HepG2 (cell line): ENCODE data around the gene CFAP73. TPM values are rescaled to one million over a fixed set of nuclear protein-coding genes. Genes with fewer than 3 reads are reported as not detected.
A peak's percentile ranks its signal among the peaks of the same experiment; 100 is the strongest.

Experiments used
- BHLHE40 ChIP-seq: IDR thresholded peaks from 2 replicates; pipeline ENCODE4 v1.6.1; 2011; ENCODE audit warnings: low read length, improper control_type of control experiment
- EZH2 ChIP-seq: conservative IDR thresholded peaks from 2 replicates; pipeline ENCODE4 v1.6.1; 2012; ENCODE audit warnings: mild to moderate bottlenecking, low read depth, low read length, moderate library complexity
- FOSL2 ChIP-seq: sonication (generic); formaldehyde crosslinking; IDR thresholded peaks from 2 replicates; pipeline ENCODE4 v1.4.0; 2020; ENCODE audit warnings: missing genetic modification reagents
- HMG20A ChIP-seq: IDR thresholded peaks from 2 replicates; pipeline ENCODE4 v1.6.1; 2016; ENCODE audit warnings: borderline replicate concordance
- KDM2A ChIP-seq: sonication (generic); formaldehyde crosslinking; IDR thresholded peaks from 2 replicates; pipeline ENCODE4 v1.4.0; 2020; ENCODE audit warnings: low read depth, missing genetic modification reagents, borderline replicate concordance
- MTA1 ChIP-seq: sonication (generic); formaldehyde crosslinking; IDR thresholded peaks from 2 replicates; pipeline ENCODE4 v1.4.0; 2020; ENCODE audit warnings: missing genetic modification reagents, mild to moderate bottlenecking, borderline replicate concordance
- MZF1 ChIP-seq: sonication (generic); formaldehyde crosslinking; IDR thresholded peaks from 2 replicates; pipeline ENCODE4 v1.8.1; 2023; ENCODE audit warnings: mild to moderate bottlenecking, missing genetic modification reagents, borderline replicate concordance
- NFYC ChIP-seq: IDR thresholded peaks from 2 replicates; pipeline ENCODE4 v1.6.1; 2016; ENCODE audit warnings: missing genetic modification reagents, missing compliant biosample characterization
- SALL2 ChIP-seq: sonication (generic); formaldehyde crosslinking; IDR thresholded peaks from 2 replicates; pipeline ENCODE4 v1.8.1; 2023; ENCODE audit warnings: mild to moderate bottlenecking, missing genetic modification reagents, inconsistent platforms
- SIN3B ChIP-seq: fragments of 150-350 bp; IDR thresholded peaks from 2 replicates; pipeline ENCODE4 v1.6.1; 2014; ENCODE audit warnings: low read length
- SMC3 ChIP-seq: IDR thresholded peaks from 2 replicates; pipeline ENCODE4 v1.6.1; 2011; ENCODE audit warnings: low read length, improper control_type of control experiment
- SP1 ChIP-seq, 2 experiments: fragments of 450-650 bp in 1 of 2; sonication (generic) in 1 of 2; formaldehyde crosslinking in 1 of 2; IDR thresholded peaks; 2 replicates each; pipeline versions ENCODE4 v1.4.0 to v1.6.1; 2016 to 2020; ENCODE audit warnings: missing genetic modification reagents in 1 of 2
- SP5 ChIP-seq: IDR thresholded peaks from 2 replicates; pipeline ENCODE4 v1.6.1; 2016; ENCODE audit warnings: low read depth, borderline replicate concordance
- TOPORS ChIP-seq: sonication (generic); formaldehyde crosslinking; IDR thresholded peaks from 2 replicates; pipeline ENCODE4 v1.8.0; 2023; ENCODE audit warnings: mild to moderate bottlenecking, missing genetic modification reagents
- ZBTB20 ChIP-seq: sonication (generic); formaldehyde crosslinking; IDR thresholded peaks from 2 replicates; pipeline ENCODE4 v1.8.1; 2023; ENCODE audit warnings: missing genetic modification reagents, low read depth, mild to moderate bottlenecking, borderline replicate concordance
- ZC3H13 ChIP-seq: sonication (generic); formaldehyde crosslinking; IDR thresholded peaks from 2 replicates; pipeline ENCODE4 v1.8.1; 2023; ENCODE audit warnings: mild to moderate bottlenecking, missing genetic modification reagents, moderate library complexity
- ZNF263 ChIP-seq: sonication (generic); formaldehyde crosslinking; IDR thresholded peaks from 2 replicates; pipeline ENCODE4 v1.4.0; 2020; ENCODE audit warnings: missing genetic modification reagents
- ZNF33B ChIP-seq: sonication (generic); formaldehyde crosslinking; IDR thresholded peaks from 2 replicates; pipeline ENCODE4 v1.5.1; 2020; ENCODE audit warnings: mild to moderate bottlenecking, missing genetic modification reagents
- ZNF451 ChIP-seq: sonication (generic); formaldehyde crosslinking; IDR thresholded peaks from 2 replicates; pipeline ENCODE4 v1.5.0; 2020; ENCODE audit warnings: mild to moderate bottlenecking, missing genetic modification reagents
- ZNF562 ChIP-seq: sonication (generic); formaldehyde crosslinking; IDR thresholded peaks from 2 replicates; pipeline ENCODE4 v1.8.0; 2022; ENCODE audit warnings: missing genetic modification reagents, borderline replicate concordance
- ZNF563 ChIP-seq: sonication (generic); formaldehyde crosslinking; IDR thresholded peaks from 2 replicates; pipeline ENCODE4 v1.8.0; 2022; ENCODE audit warnings: mild to moderate bottlenecking, moderate library complexity, missing genetic modification reagents
- ZNF614 ChIP-seq: IDR thresholded peaks from 2 replicates; pipeline ENCODE4 v1.6.1; 2018; ENCODE audit warnings: missing biosample characterization, missing genetic modification reagents, inconsistent platforms, borderline replicate concordance
- ZNF629 ChIP-seq: sonication (generic); formaldehyde crosslinking; conservative IDR thresholded peaks from 2 replicates; pipeline ENCODE4 v1.5.0; 2020; ENCODE audit warnings: missing genetic modification reagents
- ZNF639 ChIP-seq: conservative IDR thresholded peaks from 2 replicates; pipeline ENCODE4 v1.6.1; 2018; ENCODE audit warnings: missing genetic modification reagents
- ZNF747 ChIP-seq: sonication (generic); formaldehyde crosslinking; IDR thresholded peaks from 2 replicates; pipeline ENCODE4 v1.8.1; 2023; ENCODE audit warnings: missing genetic modification reagents, mild to moderate bottlenecking, borderline replicate concordance
- ZNF816 ChIP-seq: sonication (generic); formaldehyde crosslinking; IDR thresholded peaks from 2 replicates; pipeline ENCODE4 v1.8.0; 2022; ENCODE audit warnings: missing genetic modification reagents, mild to moderate bottlenecking, borderline replicate concordance
- polyA plus RNA-seq, 8 experiments: library from polyadenylated mRNA; depleted of rRNA in 3 of 8; stranded (reverse) in 7 of 8; unstranded in 1 of 8; fragments of >200 nt; fragmentation: Illumina TruSeq in 4 of 8; extraction: Trizol in 4 of 8; gene quantifications; 2 replicates each; pipeline versions ENCODE4 v1.2.1 to v1.2.3, GENCODE V29; 2011 to 2016; ENCODE audit warnings: low read depth in 4 of 8, missing spikeins in 1 of 8, mixed read lengths in 1 of 8; ENCODE audit not compliant: insufficient read depth in 1 of 8
- total RNA-seq, 5 experiments: library from RNA; depleted of rRNA; stranded (reverse); fragments of >200 nt; fragmentation: Illumina TruSeq; extraction: Trizol; gene quantifications; 2 replicates each; pipeline ENCODE4 v1.2.3, GENCODE V29; 2016; ENCODE audit warnings: low read depth in 1 of 5
- TF ChIP-seq, protein P1 (sequence below): IDR thresholded peaks from 2 replicates; pipeline ENCODE4 v1.6.1; 2016; ENCODE audit warnings: low read depth, borderline replicate concordance
- TF ChIP-seq, protein P2 (sequence below): sonication (generic); formaldehyde crosslinking; IDR thresholded peaks from 2 replicates; pipeline ENCODE4 v1.4.0; 2020; ENCODE audit warnings: missing genetic modification reagents, borderline replicate concordance

Gene CFAP73
- total and polyA plus RNA-seq, 2 of the 13 experiments (the other 11 are each of a cell fraction or from before 2014, with no cell fraction given) = not detected

DNA sequence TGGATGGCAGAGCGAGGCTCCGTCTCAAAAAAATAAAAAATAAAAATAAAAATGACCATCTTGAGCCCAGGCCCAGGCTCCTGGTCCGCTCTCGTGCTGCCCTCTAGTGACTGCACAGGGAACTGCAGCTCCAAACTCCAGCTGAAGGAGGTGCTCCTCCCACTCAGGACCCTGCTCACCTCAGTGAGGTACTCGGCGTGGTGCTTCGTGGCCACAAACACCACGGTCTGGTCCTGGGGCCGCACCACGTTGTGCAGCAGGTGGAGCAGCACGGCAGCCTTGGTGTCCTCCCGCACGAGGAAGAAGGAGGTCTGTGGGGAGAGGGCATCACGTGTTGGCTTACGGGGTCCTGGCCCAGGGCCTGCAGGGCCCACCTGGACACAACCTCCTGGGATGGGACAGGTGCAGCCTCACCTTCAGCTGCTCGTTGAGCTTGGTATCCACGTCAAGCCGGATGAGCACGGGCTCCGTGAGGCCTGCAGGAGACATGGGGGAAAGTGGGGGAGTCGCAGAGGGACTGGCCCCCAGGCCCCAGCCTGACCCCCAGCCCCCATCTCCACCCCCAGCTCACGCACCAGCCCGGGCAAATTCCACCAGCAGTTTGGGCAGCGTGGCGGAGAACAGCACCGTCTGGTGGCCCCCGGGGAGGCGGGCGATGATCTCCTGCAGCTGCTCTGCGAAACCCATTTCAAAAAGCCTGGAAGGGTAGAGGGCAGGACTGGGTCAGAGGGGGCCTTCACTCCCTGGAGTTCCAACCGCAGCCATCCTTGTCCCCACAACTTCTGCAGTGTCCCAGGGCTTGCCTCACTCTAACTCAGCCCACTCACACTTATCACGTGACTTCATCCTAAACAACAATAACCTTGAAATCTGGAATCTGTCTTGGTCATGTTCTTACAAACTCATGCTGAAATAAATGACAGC lies 25.2 kb downstream of the CFAP73 start (continued):
- TF ChIP-seq SMC3 = peak; percentile 48
- TF ChIP-seq ZNF263 = peak; percentile 84
- TF ChIP-seq ZNF614 (CRISPR knock-in tag) = no peak
- TF ChIP-seq ZNF33B (CRISPR knock-in tag) = no peak
- TF ChIP-seq SP1 (IDR thresholded peaks at IDR 0.05) = no peak
- TF ChIP-seq SP1 (CRISPR knock-in tag; IDR thresholded peaks at IDR 0.05) = no peak
- no peak for TF ChIP-seq SALL2
- 0 out of 2 replicates have a peak, but pooled peaks have one; percentile 11 for TF ChIP-seq FOSL2
- TF ChIP-seq ZNF563 (CRISPR knock-in tag) = no peak
- no peak for TF ChIP-seq ZBTB20 (CRISPR knock-in tag)
- TF ChIP-seq ZNF562 (CRISPR knock-in tag) = no peak
- no peak for TF ChIP-seq HMG20A
- no peak for TF ChIP-seq TOPORS (CRISPR knock-in tag)
- TF ChIP-seq, protein P1, sequence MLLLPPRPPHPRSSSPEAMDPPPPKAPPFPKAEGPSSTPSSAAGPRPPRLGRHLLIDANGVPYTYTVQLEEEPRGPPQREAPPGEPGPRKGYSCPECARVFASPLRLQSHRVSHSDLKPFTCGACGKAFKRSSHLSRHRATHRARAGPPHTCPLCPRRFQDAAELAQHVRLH = no peak
- TF ChIP-seq SP5 (CRISPR knock-in tag) = peak; percentile 37; the same call in 1 of the 2 replicates
- TF ChIP-seq KDM2A = peak; percentile 48; the same call in 1 of the 2 replicates
- no peak for TF ChIP-seq SIN3B
- TF ChIP-seq ZNF639 = no peak
- no peak for TF ChIP-seq MZF1 (CRISPR knock-in tag)
- TF ChIP-seq NFYC (CRISPR knock-in tag) = no peak
- TF ChIP-seq BHLHE40 = no peak
- peak; percentile 41; the same call in 1 of the 2 replicates for TF ChIP-seq ZC3H13 (CRISPR knock-in tag)
- TF ChIP-seq MTA1 (CRISPR knock-in tag) = peak; percentile 18; the same call in 1 of the 2 replicates
- TF ChIP-seq, protein P2, sequence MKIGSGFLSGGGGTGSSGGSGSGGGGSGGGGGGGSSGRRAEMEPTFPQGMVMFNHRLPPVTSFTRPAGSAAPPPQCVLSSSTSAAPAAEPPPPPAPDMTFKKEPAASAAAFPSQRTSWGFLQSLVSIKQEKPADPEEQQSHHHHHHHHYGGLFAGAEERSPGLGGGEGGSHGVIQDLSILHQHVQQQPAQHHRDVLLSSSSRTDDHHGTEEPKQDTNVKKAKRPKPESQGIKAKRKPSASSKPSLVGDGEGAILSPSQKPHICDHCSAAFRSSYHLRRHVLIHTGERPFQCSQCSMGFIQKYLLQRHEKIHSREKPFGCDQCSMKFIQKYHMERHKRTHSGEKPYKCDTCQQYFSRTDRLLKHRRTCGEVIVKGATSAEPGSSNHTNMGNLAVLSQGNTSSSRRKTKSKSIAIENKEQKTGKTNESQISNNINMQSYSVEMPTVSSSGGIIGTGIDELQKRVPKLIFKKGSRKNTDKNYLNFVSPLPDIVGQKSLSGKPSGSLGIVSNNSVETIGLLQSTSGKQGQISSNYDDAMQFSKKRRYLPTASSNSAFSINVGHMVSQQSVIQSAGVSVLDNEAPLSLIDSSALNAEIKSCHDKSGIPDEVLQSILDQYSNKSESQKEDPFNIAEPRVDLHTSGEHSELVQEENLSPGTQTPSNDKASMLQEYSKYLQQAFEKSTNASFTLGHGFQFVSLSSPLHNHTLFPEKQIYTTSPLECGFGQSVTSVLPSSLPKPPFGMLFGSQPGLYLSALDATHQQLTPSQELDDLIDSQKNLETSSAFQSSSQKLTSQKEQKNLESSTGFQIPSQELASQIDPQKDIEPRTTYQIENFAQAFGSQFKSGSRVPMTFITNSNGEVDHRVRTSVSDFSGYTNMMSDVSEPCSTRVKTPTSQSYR (CRISPR knock-in tag) = no peak
- no peak for TF ChIP-seq EZH2
- TF ChIP-seq ZNF816 (CRISPR knock-in tag) = no peak
- TF ChIP-seq ZNF451 (CRISPR knock-in tag) = no peak
- TF ChIP-seq ZNF747 (CRISPR knock-in tag) = no peak
- no peak for TF ChIP-seq ZNF629 (CRISPR knock-in tag)
